ENCODE data around the gene DGKB.

Gene DGKB

DNA sequence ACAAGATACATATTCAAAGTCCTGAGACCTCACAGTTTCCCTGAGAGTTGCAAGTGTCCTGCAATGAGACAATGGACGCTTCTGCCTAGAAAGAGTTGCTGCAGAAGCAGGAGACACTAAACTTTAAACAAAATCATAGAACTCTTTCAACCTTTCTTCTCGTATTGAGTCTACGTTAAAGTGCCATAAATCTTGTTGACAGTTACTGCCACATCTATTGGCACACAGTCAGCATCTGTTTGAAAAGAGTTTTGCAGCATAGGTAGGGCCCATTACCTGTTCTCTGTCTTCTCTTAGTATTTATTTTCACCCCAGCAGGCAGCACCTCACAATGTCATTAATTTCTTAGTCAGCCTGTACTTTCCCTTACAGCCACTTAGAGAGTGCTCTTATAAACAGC lies 577.8 kb downstream of the DGKB start:
- Histone ChIP-seq H3K4me3 (ENCODE audit: low read length) (no peak overlapping the region), H3K36me3 (ENCODE audit: insufficient read depth, low read depth, low read length) (no peaks in the 10 kb centered on the region), H3K27me3 (ENCODE audit: insufficient read depth, low read length) (no peaks in the 10 kb centered on the region), H3K4me1 (ENCODE audit: insufficient read depth, low read length) (0 out of 2 replicates have a peak, but pooled peaks cover 7% of the 10 kb centered on the region), H3K9me3 (ENCODE audit: insufficient read depth, low read depth, low read length) (no peaks in the 10 kb centered on the region), H3K27ac (ENCODE audit: low read length) (no peak overlapping the region), H3K9ac (ENCODE audit: low read depth, low read length) (no peak overlapping the region)

DNA sequence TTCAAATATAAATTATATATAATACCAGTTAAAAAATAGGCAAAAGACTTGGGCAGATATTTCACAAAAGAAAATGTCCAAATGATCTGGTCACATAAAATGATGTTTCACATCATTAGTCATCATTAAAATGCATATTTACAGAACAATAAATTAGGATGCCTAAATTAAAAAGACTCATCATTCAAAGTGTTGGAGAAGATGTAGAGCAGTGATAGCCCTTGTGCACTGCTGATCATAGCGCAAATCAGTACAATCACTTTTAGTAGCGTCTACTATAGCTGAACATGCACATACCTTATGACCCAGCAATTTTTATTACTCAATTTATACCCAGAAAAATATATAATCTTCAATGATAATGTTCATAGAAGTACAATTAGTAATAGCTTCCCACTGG lies 579.8 kb downstream of the DGKB start:
- H3K36me3 ChIP-seq (ENCODE audit: insufficient read depth, low read depth, low read length): no peaks in the 10 kb centered on the region
- no peaks in the 10 kb centered on the region for H3K27me3 ChIP-seq (ENCODE audit: insufficient read depth, low read length)
- H3K4me1 ChIP-seq (ENCODE audit: insufficient read depth, low read length): no peaks in the 10 kb centered on the region
- no peak overlapping the region for H3K4me3 ChIP-seq (ENCODE audit: low read length)
- H3K9ac ChIP-seq (ENCODE audit: low read depth, low read length): no peak overlapping the region
- H3K27ac ChIP-seq (ENCODE audit: low read length): no peak overlapping the region
- H3K9me3 ChIP-seq (ENCODE audit: insufficient read depth, low read depth, low read length): no peaks in the 10 kb centered on the region

DNA sequence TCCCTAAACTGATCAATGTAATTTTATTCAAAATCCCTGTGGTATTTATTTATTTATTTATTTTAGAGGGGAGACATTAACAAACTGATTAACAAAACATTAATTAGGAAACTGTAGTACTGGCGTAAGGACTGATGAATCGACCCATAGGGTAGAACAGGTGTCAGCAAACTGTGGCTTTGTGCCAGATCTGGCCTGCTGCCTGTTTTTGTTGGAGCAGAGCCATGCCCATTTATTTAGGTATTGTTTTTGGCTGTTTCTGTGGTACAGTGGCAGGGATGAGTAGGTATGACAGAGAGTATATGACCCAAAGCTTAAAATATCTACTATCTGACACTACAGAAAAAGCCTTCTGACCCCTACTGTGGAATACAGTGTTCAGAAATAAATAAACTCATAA lies 580.6 kb downstream of the DGKB start:
- Histone ChIP-seq H3K27me3 (ENCODE audit: insufficient read depth, low read length) (no peaks in the 10 kb centered on the region), H3K4me3 (ENCODE audit: low read length) (no peak overlapping the region), H3K9ac (ENCODE audit: low read depth, low read length) (no peak overlapping the region), H3K4me1 (ENCODE audit: insufficient read depth, low read length) (no peaks in the 10 kb centered on the region), H3K27ac (ENCODE audit: low read length) (no peak overlapping the region), H3K36me3 (ENCODE audit: insufficient read depth, low read depth, low read length) (no peaks in the 10 kb centered on the region), H3K9me3 (ENCODE audit: insufficient read depth, low read depth, low read length) (no peaks in the 10 kb centered on the region)

DNA sequence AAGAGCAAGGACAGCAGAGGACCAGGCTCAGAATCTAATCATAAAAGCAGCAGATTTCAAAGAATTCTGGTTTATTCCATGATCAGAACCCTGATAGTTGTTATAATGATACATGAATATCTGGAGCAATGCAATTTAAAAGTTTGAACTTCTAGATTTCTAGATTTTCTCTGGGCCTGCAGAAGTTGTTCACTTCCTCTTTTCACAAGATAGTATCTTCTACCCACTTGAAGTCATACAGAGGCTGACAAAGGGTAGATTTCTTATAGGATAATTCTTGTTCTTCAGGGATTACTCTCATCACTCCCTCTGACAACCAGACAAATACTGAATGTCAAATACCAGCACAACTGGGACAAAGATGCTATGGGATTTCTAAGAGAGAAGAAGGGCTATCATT lies 593.1 kb downstream of the DGKB start:
- no peak overlapping the region for H3K9ac ChIP-seq (ENCODE audit: low read depth, low read length)
- no peaks in the 10 kb centered on the region for H3K27me3 ChIP-seq (ENCODE audit: insufficient read depth, low read length)
- no peak overlapping the region for H3K27ac ChIP-seq (ENCODE audit: low read length)
- H3K36me3 ChIP-seq (ENCODE audit: insufficient read depth, low read depth, low read length): no peaks in the 10 kb centered on the region
- no peaks in the 10 kb centered on the region for H3K4me1 ChIP-seq (ENCODE audit: insufficient read depth, low read length)
- no peak overlapping the region for H3K4me3 ChIP-seq (ENCODE audit: low read length)
- H3K9me3 ChIP-seq (ENCODE audit: insufficient read depth, low read depth, low read length): no peaks in the 10 kb centered on the region

DNA sequence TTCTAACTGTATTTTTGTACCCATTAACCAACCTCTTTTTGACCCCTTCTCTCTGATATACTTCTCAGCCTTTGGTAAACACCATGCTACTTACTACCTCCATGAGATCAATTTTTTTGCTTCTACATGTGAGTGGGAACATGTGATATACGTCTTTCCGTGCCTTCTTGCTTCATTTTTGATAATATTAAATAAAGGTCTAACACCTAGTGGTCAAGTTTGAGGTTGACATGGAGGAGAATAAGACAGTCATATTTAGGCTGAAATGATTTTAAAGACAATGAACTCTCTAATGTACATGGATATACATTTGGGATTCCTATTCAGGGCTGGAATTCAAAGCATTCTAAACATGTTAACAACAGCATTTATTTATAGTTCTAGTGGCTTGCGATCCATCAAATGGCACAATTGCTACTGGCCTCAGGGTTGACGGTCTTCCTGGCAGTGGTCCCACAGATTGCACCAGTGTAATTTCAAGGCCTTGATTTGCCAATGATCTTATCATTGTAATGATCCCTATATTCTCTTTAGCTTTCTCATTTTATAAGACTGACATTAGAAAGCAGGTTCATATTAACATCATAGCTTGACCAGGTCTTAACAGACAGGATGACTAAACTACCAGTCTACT lies 597.2 kb downstream of the DGKB start:
- H3K27ac ChIP-seq (ENCODE audit: low read length): no peak overlapping the region
- no peaks in the 10 kb centered on the region for H3K36me3 ChIP-seq (ENCODE audit: insufficient read depth, low read depth, low read length)
- no peak overlapping the region for H3K9ac ChIP-seq (ENCODE audit: low read depth, low read length)
- no peak overlapping the region for H3K4me3 ChIP-seq (ENCODE audit: low read length)
- H3K27me3 ChIP-seq (ENCODE audit: insufficient read depth, low read length): no peaks in the 10 kb centered on the region
- no peaks in the 10 kb centered on the region for H3K9me3 ChIP-seq (ENCODE audit: insufficient read depth, low read depth, low read length)
- H3K4me1 ChIP-seq (ENCODE audit: insufficient read depth, low read length): no peaks in the 10 kb centered on the region

DNA sequence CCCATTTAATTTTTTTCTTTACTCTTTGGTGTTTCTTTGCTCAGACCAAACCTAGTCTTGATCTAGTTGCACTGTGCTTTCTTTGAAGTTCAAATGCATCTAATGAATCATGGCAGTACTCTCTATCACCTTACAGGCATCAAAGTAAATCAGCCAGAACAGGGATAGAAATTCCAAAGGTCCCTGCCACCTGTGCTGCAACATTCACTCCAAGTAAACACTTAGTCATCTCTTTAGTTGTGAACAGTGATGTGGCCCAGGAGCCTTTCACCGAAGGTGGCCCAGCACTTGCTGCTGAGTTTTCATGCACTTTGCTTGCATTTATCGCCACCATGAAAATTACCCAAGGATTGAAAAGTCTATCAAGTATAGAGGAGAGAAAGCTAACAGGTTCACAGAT lies 599.0 kb downstream of the DGKB start:
- Histone ChIP-seq H3K27me3 (ENCODE audit: insufficient read depth, low read length) (no peaks in the 10 kb centered on the region), H3K9ac (ENCODE audit: low read depth, low read length) (no peak overlapping the region), H3K27ac (ENCODE audit: low read length) (no peak overlapping the region), H3K36me3 (ENCODE audit: insufficient read depth, low read depth, low read length) (no peaks in the 10 kb centered on the region), H3K4me3 (ENCODE audit: low read length) (no peak overlapping the region), H3K9me3 (ENCODE audit: insufficient read depth, low read depth, low read length) (no peaks in the 10 kb centered on the region), H3K4me1 (ENCODE audit: insufficient read depth, low read length) (no peaks in the 10 kb centered on the region)

DNA sequence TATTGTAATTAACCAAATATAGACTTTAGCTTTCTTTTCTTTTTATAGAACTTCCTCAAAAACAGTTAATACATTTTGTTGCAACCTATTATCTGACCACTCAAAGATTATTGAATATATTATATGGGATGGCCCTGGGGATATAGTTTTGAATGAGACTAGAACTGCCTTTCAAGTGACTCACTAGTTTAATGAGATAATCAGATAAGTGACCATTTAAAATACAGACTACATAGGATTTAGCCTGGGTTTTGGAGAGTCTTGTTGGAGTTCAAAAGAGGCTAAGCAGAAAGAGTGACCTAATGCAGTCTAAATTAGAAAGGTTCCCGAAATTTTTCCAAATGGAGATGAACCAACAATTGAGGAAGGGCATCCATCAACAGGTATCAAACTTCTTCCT lies 607.9 kb downstream of the DGKB start:
- H3K27ac ChIP-seq (ENCODE audit: low read length): no peak overlapping the region
- H3K9me3 ChIP-seq (ENCODE audit: insufficient read depth, low read depth, low read length): no peaks in the 10 kb centered on the region
- H3K36me3 ChIP-seq (ENCODE audit: insufficient read depth, low read depth, low read length): no peaks in the 10 kb centered on the region
- no peaks in the 10 kb centered on the region for H3K4me1 ChIP-seq (ENCODE audit: insufficient read depth, low read length)
- H3K4me3 ChIP-seq (ENCODE audit: low read length): no peak overlapping the region
- H3K9ac ChIP-seq (ENCODE audit: low read depth, low read length): no peak overlapping the region
- H3K27me3 ChIP-seq (ENCODE audit: insufficient read depth, low read length): no peaks in the 10 kb centered on the region

DNA sequence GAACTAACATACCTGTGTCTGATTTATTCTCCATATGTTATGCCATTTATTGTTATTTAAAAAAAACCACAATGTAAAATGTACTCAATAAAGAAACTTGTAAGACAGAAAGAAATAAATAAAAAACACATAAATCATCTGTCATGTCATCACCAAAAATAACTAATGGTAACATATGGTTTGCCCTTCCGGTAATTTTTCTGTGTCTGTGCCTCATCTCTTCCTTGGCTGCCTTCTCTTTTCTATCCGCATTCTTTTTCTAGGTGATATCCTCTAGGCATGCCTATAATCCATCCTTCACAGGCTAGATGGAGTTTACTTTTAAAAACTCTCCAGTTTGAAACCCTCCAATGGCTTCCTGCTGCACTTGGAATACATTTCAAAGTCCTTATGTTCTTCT lies 609.1 kb downstream of the DGKB start:
- Histone ChIP-seq H3K9ac (ENCODE audit: low read depth, low read length) (no peak overlapping the region), H3K27me3 (ENCODE audit: insufficient read depth, low read length) (no peaks in the 10 kb centered on the region), H3K36me3 (ENCODE audit: insufficient read depth, low read depth, low read length) (no peaks in the 10 kb centered on the region), H3K4me3 (ENCODE audit: low read length) (no peak overlapping the region), H3K4me1 (ENCODE audit: insufficient read depth, low read length) (peaks cover 3% of the 10 kb centered on the region), H3K9me3 (ENCODE audit: insufficient read depth, low read depth, low read length) (no peaks in the 10 kb centered on the region), H3K27ac (ENCODE audit: low read length) (no peak overlapping the region)

DNA sequence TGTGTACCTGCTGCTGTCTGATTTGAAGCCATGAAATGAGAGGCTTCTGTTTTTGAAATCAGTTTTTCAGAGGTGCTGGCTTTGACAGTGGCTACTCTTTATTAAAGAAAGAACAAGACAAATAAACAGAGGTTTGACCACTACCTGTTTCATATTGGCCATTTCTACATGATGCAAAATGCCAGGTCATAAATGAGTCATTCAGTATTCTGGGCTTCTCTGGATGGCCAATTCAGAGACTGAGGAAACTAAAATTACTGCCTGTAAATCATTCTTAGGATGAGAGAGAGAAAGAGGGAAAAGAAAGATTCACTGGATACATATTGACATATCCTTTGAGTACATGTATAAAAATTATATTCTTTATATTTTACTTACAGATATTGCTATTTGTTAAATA lies 609.8 kb downstream of the DGKB start:
- Histone ChIP-seq H3K9me3 (ENCODE audit: insufficient read depth, low read depth, low read length) (no peaks in the 10 kb centered on the region), H3K27ac (ENCODE audit: low read length) (no peak overlapping the region), H3K4me1 (ENCODE audit: insufficient read depth, low read length) (peaks cover 5% of the 10 kb centered on the region), H3K9ac (ENCODE audit: low read depth, low read length) (no peak overlapping the region), H3K4me3 (ENCODE audit: low read length) (no peak overlapping the region), H3K36me3 (ENCODE audit: insufficient read depth, low read depth, low read length) (no peaks in the 10 kb centered on the region), H3K27me3 (ENCODE audit: insufficient read depth, low read length) (no peaks in the 10 kb centered on the region)

DNA sequence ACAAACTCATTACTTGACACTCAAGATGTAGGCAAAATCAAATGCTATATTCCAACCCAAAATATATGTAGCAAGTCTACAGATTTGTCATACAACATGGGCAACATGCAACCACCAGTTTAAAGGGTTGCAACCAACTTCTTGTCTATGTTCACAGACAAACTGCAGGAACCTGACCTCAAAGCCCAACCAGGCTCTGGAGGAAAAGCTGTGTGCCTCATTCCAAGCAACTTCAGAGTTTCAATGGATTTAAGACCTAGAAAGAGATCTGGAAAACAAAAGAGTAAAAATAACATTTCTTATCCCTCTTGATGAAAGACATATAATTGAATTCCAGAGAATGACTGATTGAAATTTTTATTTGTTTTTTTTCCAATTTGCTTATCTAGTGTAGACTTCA lies 612.6 kb downstream of the DGKB start:
- Histone ChIP-seq H3K27ac (ENCODE audit: low read length) (no peak overlapping the region), H3K9me3 (ENCODE audit: insufficient read depth, low read depth, low read length) (no peaks in the 10 kb centered on the region), H3K27me3 (ENCODE audit: insufficient read depth, low read length) (no peaks in the 10 kb centered on the region), H3K4me3 (ENCODE audit: low read length) (no peak overlapping the region), H3K36me3 (ENCODE audit: insufficient read depth, low read depth, low read length) (no peaks in the 10 kb centered on the region), H3K4me1 (ENCODE audit: insufficient read depth, low read length) (peaks cover 5% of the 10 kb centered on the region), H3K9ac (ENCODE audit: low read depth, low read length) (no peak overlapping the region)

DNA sequence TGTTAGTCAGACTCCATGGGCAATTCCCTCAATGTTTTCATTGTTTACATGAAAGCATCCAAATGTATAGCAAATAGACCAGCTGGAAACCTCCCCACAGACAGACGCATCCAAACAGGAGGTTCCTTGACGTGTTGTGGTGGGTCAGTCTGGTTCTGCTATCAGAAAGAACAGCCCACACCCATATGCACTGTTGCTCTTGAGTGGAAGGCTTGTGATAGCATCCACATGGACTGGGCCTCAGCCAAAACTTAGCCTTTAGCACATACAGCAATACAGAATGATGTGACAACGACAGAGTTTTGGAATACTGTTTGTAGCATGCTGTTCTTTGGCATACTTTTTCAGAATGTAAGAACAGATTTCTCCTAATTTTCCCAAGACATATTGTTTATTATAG lies 613.9 kb downstream of the DGKB start:
- Histone ChIP-seq H3K9ac (ENCODE audit: low read depth, low read length) (no peak overlapping the region), H3K27ac (ENCODE audit: low read length) (no peak overlapping the region)

DNA sequence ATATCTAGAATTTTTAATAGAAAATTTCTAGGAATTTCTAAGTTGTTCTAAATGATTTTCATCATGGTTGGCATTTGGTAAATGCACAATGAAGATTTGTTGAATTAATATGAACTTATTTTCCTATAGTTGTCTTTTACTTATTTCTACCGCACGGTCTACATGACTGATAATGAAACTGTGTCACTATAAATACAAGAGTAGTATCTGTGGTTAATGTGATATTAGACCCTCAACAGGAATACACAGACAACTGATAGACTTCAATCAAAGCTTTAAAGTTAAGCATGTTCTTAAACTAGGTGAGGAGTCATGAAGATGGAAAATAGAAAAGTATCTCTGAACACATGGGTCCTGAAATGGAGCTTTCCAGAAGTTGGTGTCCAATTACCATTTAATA lies 615.2 kb downstream of the DGKB start:
- Histone ChIP-seq H3K4me3 (ENCODE audit: low read length) (no peak overlapping the region), H3K36me3 (ENCODE audit: insufficient read depth, low read depth, low read length) (no peaks in the 10 kb centered on the region), H3K27me3 (ENCODE audit: insufficient read depth, low read length) (no peaks in the 10 kb centered on the region), H3K27ac (ENCODE audit: low read length) (no peak overlapping the region), H3K9ac (ENCODE audit: low read depth, low read length) (no peak overlapping the region), H3K9me3 (ENCODE audit: insufficient read depth, low read depth, low read length) (no peaks in the 10 kb centered on the region), H3K4me1 (ENCODE audit: insufficient read depth, low read length) (peaks cover 5% of the 10 kb centered on the region)

More for the DNA sequence above, 613.9 kb downstream of the DGKB start:
- H3K36me3 ChIP-seq (ENCODE audit: insufficient read depth, low read depth, low read length): no peaks in the 10 kb centered on the region
- peaks cover 5% of the 10 kb centered on the region for H3K4me1 ChIP-seq (ENCODE audit: insufficient read depth, low read length)
- no peaks in the 10 kb centered on the region for H3K27me3 ChIP-seq (ENCODE audit: insufficient read depth, low read length)
- no peak overlapping the region for H3K4me3 ChIP-seq (ENCODE audit: low read length)
- H3K9me3 ChIP-seq (ENCODE audit: insufficient read depth, low read depth, low read length): no peaks in the 10 kb centered on the region

Data from iPS-20b (cell line).